SK-N-MC (cell line): ENCODE data around the gene DOCK6.

Experiments used
- EZH2 ChIP-seq: fragments of 200-600 bp; sonication (generic); IDR thresholded peaks from one replicate; pipeline ENCODE4 v1.6.1; 2017; ENCODE audit warnings: antibody characterized with exemption
- POLR2AphosphoS5 ChIP-seq: IDR thresholded peaks from 2 replicates; pipeline ENCODE4 v1.6.1; 2012; ENCODE audit warnings: mild to moderate bottlenecking, low read depth, low read length, borderline replicate concordance

DNA sequence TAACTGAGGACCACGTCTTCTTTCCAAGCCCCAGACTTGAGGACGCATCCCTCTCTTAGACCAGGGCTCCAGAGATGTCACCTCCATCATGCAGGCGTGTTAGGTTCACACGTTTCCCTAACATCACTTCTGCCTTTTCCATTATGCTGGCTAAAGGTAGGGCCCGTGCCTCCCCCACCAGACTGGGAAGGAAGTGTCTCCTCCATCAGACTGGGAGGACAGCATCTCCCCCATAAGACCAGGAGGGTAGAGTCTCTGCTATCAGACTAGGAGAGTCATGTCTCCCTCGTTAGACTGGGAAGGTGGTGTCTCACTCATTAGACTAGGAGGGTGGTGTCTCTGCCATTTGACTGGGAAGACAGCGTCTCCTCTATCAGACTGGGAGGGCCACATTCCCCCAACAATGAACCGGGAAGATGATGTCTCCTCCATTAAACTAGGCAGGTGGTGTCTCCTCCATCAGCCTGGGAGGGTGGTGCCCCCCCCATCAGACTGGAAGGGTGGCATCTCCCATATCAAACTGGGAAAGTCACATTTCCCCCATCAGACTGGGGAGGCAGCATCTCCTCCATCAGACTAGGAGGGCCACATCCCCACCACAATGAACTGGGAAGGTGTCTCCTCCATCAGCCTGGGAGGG lies 88.7 kb downstream of the DOCK6 start:
- TF ChIP-seq POLR2AphosphoS5 (no peak), EZH2 (no peak)
